Activated naive CD8-positive, alpha-beta T cell treated with anti-CD3 and anti-CD28 coated beads, Interleukin-2, amount 50 U/mL, for 24 hours (primary cell): ENCODE results near the gene RPL10.
A peak's percentile ranks its signal among the peaks of the same experiment; 100 is the strongest.

Source experiments
- ATAC-seq: fragments of 150-1000 bp; cut with Tn5 transposase; one replicate; pipeline ENCODE4 v1.10.0; 2021
- DNase-seq: peaks from one replicate; pipeline ENCODE4 v3.0.0; 2021
- H3K27ac Mint-ChIP-seq: one replicate; pipeline ENCODE4 v1.8.0; 2021; ENCODE audit warnings: mild to moderate bottlenecking, mixed read lengths
- H3K27me3 Mint-ChIP-seq: one replicate; pipeline ENCODE4 v1.8.0; 2021; ENCODE audit warnings: mixed read lengths
- H3K36me3 Mint-ChIP-seq: one replicate; pipeline ENCODE4 v1.8.0; 2021; ENCODE audit warnings: low read depth, mixed read lengths
- H3K4me1 Mint-ChIP-seq: one replicate; pipeline ENCODE4 v1.8.0; 2021; ENCODE audit warnings: mixed read lengths
- H3K4me3 Mint-ChIP-seq: one replicate; pipeline ENCODE4 v1.8.0; 2021; ENCODE audit warnings: mild to moderate bottlenecking, moderate library complexity, mixed read lengths
- H3K9me3 Mint-ChIP-seq: one replicate; pipeline ENCODE4 v1.8.0; 2021; ENCODE audit warnings: mixed read lengths

Gene RPL10

DNA sequence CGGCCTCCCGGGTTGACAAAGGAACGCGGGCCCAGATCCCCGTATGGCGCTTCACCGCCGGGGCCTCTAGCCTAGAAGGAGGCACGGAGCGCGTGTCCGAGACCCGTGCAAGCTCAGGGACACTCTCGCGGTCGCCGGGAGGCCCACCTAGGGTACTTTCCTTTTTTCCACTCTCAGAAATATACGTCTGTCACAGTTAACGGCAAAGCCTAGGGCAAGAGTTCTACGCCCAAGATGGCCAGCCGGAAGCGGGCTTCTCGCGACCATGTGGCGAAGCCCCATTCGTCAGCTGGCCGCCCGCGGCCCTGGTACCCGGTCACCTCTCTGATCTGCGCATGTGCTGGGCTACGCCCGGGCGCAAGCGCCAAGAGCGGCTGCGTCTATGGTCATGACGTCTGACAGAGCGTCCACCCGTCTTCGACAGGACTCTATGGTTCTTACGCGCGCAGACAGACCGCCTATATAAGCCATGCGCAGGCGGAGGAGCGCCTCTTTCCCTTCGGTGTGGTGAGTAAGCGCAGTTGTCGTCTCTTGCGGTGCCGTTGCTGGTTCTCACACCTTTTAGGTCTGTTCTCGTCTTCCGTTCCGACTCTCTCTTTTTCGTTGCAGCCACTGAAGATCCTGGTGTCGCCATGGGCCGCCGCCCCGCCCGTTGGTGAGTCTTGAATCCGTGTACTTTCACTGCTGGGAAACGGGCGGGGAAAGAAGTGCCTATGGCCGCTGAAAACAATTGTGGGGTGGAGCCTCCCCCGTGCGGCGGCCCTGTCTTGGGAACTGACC, at the start of gene RPL10:
Gene RPL10, plus strand, starts transcription at position 490 of the 780 bp plus-strand sequence. Its CDS starts 143 bp downstream, at position 633.
- no peaks in the 10 kb centered on the region for H3K9me3 Mint-ChIP-seq
- peaks cover 22% of the 10 kb centered on the region for H3K4me1 Mint-ChIP-seq
- peak within 1 kb of the TSS; percentile 89 for H3K4me3 Mint-ChIP-seq
- H3K36me3 Mint-ChIP-seq: peaks cover 34% of the 10 kb centered on the region
- H3K27me3 Mint-ChIP-seq: peaks cover 4% of the 10 kb centered on the region
- peak; percentile 88 for DNase-seq
- peak; percentile 80 for ATAC-seq
- peak within 1 kb of the TSS; percentile 96 for H3K27ac Mint-ChIP-seq

DNA sequence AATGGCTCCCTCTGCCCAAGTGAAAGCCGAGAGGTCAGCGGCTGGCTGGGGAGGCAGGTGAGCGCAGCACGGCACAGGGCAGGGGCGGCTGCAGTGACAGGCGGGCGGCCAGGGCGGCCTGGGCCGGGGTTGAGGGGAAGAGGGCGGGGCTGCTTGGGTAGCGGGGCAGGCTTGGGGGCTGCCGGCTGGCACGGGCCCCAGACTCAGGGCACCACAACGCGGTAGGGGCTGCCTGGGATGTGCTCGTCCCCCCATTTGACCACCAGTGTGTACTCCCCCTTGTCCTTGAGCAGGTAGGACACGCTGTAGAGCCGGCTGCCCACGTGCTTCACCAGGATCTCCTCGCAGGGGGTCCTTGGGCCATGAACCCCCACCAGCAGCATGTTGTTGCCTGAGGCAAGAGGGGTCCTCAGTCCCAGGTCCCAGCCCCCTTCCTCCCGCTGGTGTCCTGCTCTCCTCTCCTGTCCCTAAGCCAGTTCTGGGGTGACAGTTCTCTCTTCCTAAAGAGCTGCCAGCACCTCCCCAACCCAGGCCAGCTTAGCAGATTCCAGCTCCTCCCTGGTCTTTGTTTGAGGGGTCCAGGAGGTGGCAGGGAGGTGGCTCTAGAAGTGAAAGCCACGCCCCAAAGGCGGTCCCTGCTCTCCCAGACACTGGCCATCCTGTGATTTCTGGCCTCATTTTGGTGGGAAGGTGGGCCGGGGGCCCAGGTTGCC, 49.4 kb upstream of the RPL10 start:
- H3K4me1 Mint-ChIP-seq: peaks cover 32% of the 10 kb centered on the region
- no peaks in the 10 kb centered on the region for H3K9me3 Mint-ChIP-seq
- H3K27me3 Mint-ChIP-seq: no peaks in the 10 kb centered on the region
- H3K36me3 Mint-ChIP-seq: peaks cover 15% of the 10 kb centered on the region
- no peak overlapping the region for H3K4me3 Mint-ChIP-seq
- ATAC-seq (no peak), DNase-seq (no peak)
- H3K27ac Mint-ChIP-seq: no peak overlapping the region

DNA sequence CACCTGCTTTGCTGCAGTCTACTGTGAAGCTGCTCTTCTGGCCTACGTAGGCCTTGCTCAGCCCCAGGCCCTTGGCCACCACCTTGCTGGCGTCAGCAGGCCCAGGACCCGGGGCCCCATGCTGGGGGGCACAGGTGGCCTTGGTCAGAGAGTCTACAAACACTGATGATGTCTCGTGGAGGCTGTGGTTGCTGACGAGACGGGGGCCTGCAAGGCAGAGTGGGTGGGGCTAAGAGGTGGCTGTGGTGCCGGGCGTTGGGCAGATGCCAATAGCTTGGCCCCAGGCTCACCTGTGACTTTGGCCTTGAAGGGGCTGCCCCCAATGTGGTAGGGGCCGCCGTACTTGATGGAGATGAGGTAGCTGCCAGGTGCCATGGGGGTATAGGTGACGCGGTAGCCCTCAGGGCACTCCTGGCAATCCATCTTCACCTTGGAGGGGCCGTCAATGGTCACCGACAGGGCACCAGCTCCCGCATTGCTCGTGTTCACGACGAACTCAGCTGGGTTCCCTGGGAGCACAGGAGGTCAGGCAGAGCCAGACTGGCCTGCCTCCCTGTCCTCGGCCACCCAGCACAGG, 48.7 kb upstream of the RPL10 start:
- H3K9me3 Mint-ChIP-seq: no peaks in the 10 kb centered on the region
- no peak overlapping the region for H3K27ac Mint-ChIP-seq
- H3K4me1 Mint-ChIP-seq: peaks cover 36% of the 10 kb centered on the region

DNA sequence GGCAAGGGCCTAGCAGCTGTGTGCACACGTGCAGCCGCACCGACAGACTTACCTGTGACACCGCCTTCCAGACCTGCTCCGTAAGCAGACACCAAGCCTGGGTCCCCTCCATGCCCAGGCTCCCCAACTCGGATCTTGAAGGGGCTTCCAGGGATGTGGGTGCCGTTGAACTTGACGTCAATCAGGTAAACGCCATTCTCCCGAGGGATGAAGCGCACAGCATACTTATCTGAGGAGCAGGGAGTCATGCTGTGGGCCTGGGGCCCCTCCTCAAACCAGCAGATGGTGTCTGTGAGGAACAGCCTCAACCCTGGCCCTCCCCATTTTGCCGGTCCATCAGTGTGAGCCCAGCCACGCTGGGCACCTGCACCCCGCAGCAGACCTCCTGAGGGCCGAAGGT, 48.2 kb upstream of the RPL10 start:
- no peaks in the 10 kb centered on the region for H3K9me3 Mint-ChIP-seq
- H3K27ac Mint-ChIP-seq: no peak overlapping the region
- DNase-seq: no peak
- H3K36me3 Mint-ChIP-seq: peaks cover 18% of the 10 kb centered on the region
- ATAC-seq: no peak
- peaks cover 38% of the 10 kb centered on the region for H3K4me1 Mint-ChIP-seq
- H3K27me3 Mint-ChIP-seq: no peaks in the 10 kb centered on the region
- no peak overlapping the region for H3K4me3 Mint-ChIP-seq

More for the DNA sequence above, 48.7 kb upstream of the RPL10 start:
- DNase-seq (no peak), ATAC-seq (no peak)
- H3K36me3 Mint-ChIP-seq: peaks cover 18% of the 10 kb centered on the region
- no peaks in the 10 kb centered on the region for H3K27me3 Mint-ChIP-seq
- H3K4me3 Mint-ChIP-seq: no peak overlapping the region

DNA sequence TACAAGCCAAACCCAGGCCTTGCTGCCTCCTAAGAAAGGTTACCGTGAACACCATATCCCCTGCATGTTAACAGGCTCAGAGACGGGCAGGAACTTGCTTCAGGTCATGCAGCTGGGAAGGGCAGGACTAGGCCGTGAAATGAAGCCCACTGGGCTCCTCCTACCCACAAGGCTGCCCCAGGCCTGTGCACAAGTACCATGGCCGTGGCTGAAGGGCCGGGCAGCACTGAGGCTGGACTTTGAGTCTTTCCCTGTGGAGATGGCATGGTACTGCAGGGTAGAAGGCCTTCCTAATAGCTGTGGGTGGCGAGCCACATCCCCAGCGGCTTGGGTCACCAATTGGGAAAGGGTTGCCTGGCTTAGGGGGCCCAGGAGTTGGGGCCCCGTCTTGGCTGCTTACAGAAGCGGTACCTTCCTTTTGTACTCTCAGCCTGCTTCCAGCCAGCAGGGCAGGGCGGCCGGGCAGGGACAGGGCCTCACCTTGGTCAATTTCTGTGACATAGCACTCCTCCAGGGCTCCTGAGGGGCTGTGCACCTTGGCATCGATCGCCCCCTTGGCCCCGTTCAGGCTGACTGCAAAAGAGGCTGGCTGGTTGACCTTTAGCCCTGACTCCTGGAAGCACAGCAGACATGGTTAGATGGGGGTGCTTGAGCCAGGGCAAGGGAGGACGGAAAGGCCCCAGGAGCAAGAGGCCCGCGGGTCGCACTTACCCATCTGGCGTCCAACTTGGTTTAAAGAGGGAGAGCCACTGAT, 47.6 kb upstream of the RPL10 start:
- ATAC-seq (no peak), DNase-seq (no peak)
- H3K36me3 Mint-ChIP-seq: peaks cover 18% of the 10 kb centered on the region
- no peak overlapping the region for H3K4me3 Mint-ChIP-seq
- H3K27me3 Mint-ChIP-seq: no peaks in the 10 kb centered on the region
- H3K9me3 Mint-ChIP-seq: no peaks in the 10 kb centered on the region
- no peak overlapping the region for H3K27ac Mint-ChIP-seq
- peaks cover 38% of the 10 kb centered on the region for H3K4me1 Mint-ChIP-seq

DNA sequence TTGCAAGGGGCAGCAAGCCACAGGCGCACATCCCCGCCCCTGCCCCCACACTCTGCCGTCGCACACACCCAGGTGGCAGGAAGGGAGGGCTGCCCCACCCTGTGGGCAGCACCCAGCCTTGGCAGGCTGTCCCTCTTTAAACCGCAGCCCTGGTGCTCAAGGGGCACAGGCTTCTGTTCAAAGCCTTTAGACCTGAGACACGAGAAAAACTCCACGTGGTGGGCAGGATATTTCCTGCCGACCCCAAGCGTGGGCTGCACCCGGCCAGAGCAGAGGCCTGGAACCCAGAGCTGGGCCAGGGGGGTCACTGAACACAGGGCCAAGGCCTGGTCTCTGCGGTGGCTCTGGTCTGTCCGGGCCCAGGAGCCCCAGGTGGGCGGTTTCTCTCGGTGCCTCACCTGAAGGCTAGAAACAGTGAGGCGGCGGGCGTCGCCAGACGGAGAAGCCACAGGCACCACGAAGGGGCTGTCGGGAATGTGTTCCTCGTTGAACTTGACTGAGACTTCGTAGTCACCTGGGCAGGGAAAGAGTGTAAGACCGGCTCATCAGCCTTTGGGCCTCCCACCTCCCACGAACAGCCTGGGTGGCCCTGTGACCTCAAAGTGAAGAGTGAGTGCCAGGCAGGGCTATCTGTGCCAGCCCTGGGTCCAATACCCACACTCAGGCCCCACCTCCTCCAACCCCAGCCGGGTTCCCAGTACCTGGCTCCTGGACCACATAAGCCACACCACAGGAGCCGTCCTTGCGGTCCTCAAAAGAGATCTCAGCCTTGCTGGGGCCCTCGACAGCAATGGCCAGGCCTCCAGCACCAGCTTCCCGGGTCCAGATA, 46.8 kb upstream of the RPL10 start:
- peak overlapping the region; percentile 76 for H3K27ac Mint-ChIP-seq
- peaks cover 43% of the 10 kb centered on the region for H3K4me1 Mint-ChIP-seq
- H3K4me3 Mint-ChIP-seq: no peak overlapping the region
- DNase-seq: no peak
- no peaks in the 10 kb centered on the region for H3K9me3 Mint-ChIP-seq
- H3K27me3 Mint-ChIP-seq: no peaks in the 10 kb centered on the region
- peaks cover 18% of the 10 kb centered on the region for H3K36me3 Mint-ChIP-seq
- no peak for ATAC-seq

DNA sequence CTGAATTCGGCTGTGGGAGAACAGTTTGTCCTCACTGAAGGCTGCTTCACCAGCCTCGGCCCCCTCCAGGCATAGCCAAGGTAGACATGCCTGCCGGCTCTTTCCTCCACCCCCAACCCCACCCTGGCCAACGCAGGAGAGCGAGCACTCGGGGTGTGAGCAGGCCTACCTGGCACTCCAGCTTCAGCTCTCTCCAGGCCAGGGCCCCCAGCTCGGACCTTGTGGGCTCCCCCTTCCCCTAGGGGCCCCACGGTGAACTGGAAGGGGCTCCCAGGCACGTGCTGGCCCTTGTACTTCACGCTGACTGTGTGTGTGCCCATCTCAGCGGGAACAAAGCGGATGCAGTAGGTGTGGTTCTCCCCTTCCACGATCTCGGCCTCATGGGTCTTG, 46.2 kb upstream of the RPL10 start:
- H3K4me1 Mint-ChIP-seq: peaks cover 44% of the 10 kb centered on the region
- ATAC-seq (no peak), DNase-seq (no peak)
- no peak overlapping the region for H3K4me3 Mint-ChIP-seq
- H3K36me3 Mint-ChIP-seq: peaks cover 19% of the 10 kb centered on the region
- peak overlapping the region; percentile 76 for H3K27ac Mint-ChIP-seq
- no peaks in the 10 kb centered on the region for H3K27me3 Mint-ChIP-seq
- no peaks in the 10 kb centered on the region for H3K9me3 Mint-ChIP-seq

DNA sequence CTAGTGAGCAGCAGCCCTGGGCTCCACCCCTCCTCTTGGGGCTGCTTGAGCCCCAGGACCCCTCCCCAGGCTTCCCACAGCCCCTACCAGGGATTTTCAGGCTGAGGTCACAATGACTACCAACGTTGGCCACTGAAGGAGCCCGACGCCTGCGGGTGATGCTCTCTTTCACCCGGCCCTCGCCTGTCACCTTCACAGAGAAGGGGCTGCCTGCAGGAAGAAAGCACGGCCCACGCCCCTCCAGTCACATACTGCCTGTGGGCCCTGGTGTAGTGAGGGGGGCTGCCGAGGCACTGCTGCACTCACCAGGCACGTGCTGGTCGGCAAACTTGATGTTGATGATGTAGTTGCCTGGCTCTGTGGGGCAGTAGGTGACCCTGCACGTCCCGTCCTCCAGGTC, 45.7 kb upstream of the RPL10 start:
- H3K4me1 Mint-ChIP-seq: peaks cover 43% of the 10 kb centered on the region
- H3K4me3 Mint-ChIP-seq: no peak overlapping the region
- ATAC-seq: no peak
- no peaks in the 10 kb centered on the region for H3K27me3 Mint-ChIP-seq
- H3K27ac Mint-ChIP-seq: no peak overlapping the region
- DNase-seq: no peak
- H3K9me3 Mint-ChIP-seq: no peaks in the 10 kb centered on the region
- peaks cover 22% of the 10 kb centered on the region for H3K36me3 Mint-ChIP-seq

DNA sequence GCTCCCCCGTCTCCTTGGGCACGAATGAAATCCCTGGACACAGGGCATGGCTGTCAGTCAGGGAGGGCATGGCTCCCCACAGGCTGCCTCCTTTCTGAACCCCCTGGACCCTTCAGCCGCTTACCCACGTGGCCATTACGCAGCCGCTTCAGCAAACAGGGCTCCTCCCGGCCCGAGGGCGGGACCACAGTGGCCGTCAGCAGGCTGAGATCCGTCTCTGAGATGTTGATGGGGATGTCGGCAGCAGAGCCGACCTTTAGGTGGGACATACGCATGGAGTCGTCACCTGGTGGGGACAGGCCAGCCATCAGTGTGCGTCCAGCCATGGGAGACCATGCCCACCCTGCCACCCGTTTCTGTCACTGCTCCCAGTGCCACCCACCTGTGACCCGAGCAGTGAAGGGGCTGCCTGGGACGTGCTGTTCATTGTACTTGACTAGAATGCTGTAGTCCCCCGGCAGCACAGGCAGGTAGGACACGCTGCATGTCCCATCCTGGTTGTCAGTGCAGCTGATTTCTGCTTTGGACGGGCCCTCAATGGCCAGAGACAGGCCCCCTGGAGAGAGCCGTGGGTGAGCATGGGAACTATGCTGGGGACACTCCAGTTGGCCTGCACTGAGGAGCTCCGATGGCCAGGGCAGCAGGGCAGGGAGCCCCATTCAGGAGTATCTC, 44.9 kb upstream of the RPL10 start:
- no peak overlapping the region for H3K27ac Mint-ChIP-seq
- peaks cover 22% of the 10 kb centered on the region for H3K36me3 Mint-ChIP-seq
- no peaks in the 10 kb centered on the region for H3K9me3 Mint-ChIP-seq
- no peak for ATAC-seq
- no peak overlapping the region for H3K4me3 Mint-ChIP-seq
- peaks cover 42% of the 10 kb centered on the region for H3K4me1 Mint-ChIP-seq
- DNase-seq: no peak
- H3K27me3 Mint-ChIP-seq: no peaks in the 10 kb centered on the region

DNA sequence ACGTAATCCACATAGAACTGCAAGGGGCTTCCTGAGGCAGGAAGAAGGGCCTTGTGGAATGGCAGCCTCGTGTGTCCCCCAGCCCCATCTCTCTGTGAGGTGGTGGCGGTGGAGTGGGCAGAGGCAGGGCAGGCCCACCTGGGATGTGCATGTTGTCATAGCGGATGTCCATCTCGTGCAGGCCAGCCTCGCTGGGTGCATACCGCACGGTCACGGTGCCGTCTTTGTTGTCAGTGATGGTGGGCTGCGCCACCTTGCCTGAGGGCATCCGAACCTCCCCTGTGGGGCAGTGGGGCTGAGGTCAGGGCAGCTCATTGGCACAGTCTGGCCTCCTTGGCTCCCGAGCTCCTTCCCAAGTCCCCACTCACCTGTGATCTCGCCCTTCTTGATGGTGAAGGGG, 44.2 kb upstream of the RPL10 start:
- DNase-seq: no peak
- Mint-ChIP-seq H3K9me3 (no peaks in the 10 kb centered on the region), H3K36me3 (peaks cover 29% of the 10 kb centered on the region), H3K4me1 (peaks cover 43% of the 10 kb centered on the region), H3K27ac (peak overlapping the region; percentile 27), H3K27me3 (no peaks in the 10 kb centered on the region), H3K4me3 (no peak overlapping the region)
- no peak for ATAC-seq

DNA sequence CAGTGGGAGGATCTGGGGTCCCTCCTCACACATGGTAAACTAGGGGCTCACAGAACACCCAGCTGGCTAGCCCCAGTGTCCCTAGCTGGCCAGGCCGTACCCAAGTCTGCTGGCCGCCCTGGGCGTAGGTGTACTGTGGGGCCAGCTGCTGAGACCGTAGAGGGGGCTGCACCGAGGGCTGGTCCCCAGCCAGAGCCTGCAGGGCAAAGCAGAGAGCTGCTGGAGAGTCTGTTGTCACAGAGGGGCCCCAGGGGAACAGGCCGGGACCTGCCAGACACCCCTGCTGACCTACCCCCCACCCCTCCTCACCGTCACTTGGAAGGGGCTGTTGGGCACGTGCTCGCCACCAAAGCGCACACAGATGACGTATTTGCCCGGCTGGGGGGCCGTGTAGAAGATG, 43.7 kb upstream of the RPL10 start:
- Mint-ChIP-seq H3K36me3 (peaks cover 28% of the 10 kb centered on the region), H3K4me1 (peaks cover 42% of the 10 kb centered on the region), H3K9me3 (no peaks in the 10 kb centered on the region), H3K27ac (no peak overlapping the region), H3K4me3 (no peak overlapping the region), H3K27me3 (no peaks in the 10 kb centered on the region)
- ATAC-seq (no peak), DNase-seq (no peak)

DNA sequence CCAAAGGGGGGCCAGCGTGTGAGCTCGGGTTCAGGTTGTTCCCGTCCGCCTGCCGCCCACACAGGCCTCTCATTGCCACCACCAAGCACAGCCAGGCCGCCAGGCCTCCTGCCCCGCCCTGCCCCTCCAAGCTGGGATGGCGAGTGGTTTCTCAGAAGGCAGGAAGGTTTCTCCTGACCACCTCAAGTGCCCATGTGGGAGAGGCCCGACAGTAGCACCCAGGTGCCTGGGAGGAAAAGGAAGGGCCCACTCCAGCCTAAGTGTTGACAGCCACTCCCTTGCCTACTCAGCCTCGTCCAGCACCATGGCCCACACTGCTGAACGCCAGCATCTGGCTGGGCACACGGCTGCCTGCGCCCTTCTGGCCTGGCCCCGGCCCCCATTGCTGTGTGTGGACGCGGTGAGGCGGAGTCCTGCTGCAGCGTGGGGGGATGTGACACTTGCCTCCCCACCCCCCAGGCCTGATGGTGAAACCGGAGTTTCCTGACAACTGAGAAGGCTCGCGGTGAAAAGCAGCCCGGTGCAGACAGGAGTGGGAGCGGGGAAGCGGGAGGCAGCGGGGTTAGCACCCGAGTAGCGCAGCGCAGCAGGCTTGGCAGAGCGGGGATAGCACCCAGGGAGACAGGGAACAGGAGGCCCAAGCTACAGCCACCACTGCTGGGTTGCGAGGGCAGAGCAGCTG, 42.9 kb upstream of the RPL10 start:
- Mint-ChIP-seq H3K27me3 (no peaks in the 10 kb centered on the region), H3K36me3 (peaks cover 23% of the 10 kb centered on the region), H3K27ac (no peak overlapping the region), H3K4me1 (peaks cover 42% of the 10 kb centered on the region), H3K4me3 (no peak overlapping the region), H3K9me3 (no peaks in the 10 kb centered on the region)
- ATAC-seq: no peak
- DNase-seq: no peak

DNA sequence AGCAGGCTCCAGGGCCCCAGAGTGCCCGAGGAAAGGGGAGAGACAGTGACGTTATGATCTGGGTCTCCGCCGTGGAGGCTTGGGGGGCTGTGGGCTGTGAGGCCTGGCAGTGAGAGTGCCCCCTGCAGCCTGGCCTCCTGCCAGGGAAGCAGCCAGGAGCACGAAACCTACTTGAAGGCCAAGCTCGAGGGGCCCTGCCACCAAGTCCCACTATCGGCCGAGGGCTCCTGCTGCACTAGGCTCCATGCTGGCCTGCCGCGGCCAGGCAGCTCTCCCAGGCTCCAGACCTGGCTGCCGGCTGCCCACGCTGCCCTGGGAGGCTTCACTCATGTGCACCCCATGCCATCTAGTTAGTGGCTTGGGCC, 42.4 kb upstream of the RPL10 start:
- H3K27me3 Mint-ChIP-seq: no peaks in the 10 kb centered on the region
- H3K9me3 Mint-ChIP-seq: no peaks in the 10 kb centered on the region
- DNase-seq (no peak), ATAC-seq (no peak)
- H3K4me1 Mint-ChIP-seq: peaks cover 42% of the 10 kb centered on the region
- H3K4me3 Mint-ChIP-seq: no peak overlapping the region
- H3K27ac Mint-ChIP-seq: no peak overlapping the region
- peaks cover 22% of the 10 kb centered on the region for H3K36me3 Mint-ChIP-seq
